HepG2 (cell line): Measurements from ENCODE around the gene WIPF2. TPM values are rescaled to one million over a fixed set of nuclear protein-coding genes. Genes with fewer than 3 reads are reported as not detected.

Experiments
- ARHGAP35 ChIP-seq: sonication (generic); formaldehyde crosslinking; IDR thresholded peaks from 2 replicates; pipeline ENCODE4 v1.9.0; 2022; ENCODE audit warnings: mild to moderate bottlenecking, inconsistent platforms, moderate library complexity, missing genetic modification reagents, borderline replicate concordance
- HDAC6 ChIP-seq: fragments of 200-600 bp; sonication (generic); IDR thresholded peaks from 2 replicates; pipeline ENCODE4 v1.7.0; 2017; ENCODE audit warnings: mild to moderate bottlenecking, antibody characterized with exemption, low read length, low read depth
- HNF4A ChIP-seq: sonication (generic); formaldehyde crosslinking; IDR thresholded peaks from 2 replicates; pipeline ENCODE4 v1.4.0; 2020; ENCODE audit warnings: missing genetic modification reagents
- IRF1 ChIP-seq: sonication (generic); formaldehyde crosslinking; IDR thresholded peaks from 2 replicates; pipeline ENCODE4 v1.4.0; 2020; ENCODE audit warnings: low read depth, mild to moderate bottlenecking, missing genetic modification reagents
- IRF2 ChIP-seq: IDR thresholded peaks from 2 replicates; pipeline ENCODE4 v1.6.1; 2018; ENCODE audit warnings: missing genetic modification reagents, missing compliant biosample characterization
- KLF11 ChIP-seq: IDR thresholded peaks from 2 replicates; pipeline ENCODE4 v1.6.1; 2016; ENCODE audit warnings: missing compliant biosample characterization
- MLX ChIP-seq: IDR thresholded peaks from 2 replicates; pipeline ENCODE4 v1.6.1; 2016
- MXD3 ChIP-seq: IDR thresholded peaks from 2 replicates; pipeline ENCODE4 v1.6.1; 2016; ENCODE audit warnings: mild to moderate bottlenecking, missing biosample characterization, missing genetic modification reagents
- PHF21A ChIP-seq: sonication (generic); formaldehyde crosslinking; IDR thresholded peaks from 2 replicates; pipeline ENCODE4 v1.5.0; 2020; ENCODE audit warnings: mild to moderate bottlenecking, missing genetic modification reagents
- PTBP1 ChIP-seq: fragments of 200-400 bp; formaldehyde crosslinking; IDR thresholded peaks from 2 replicates; pipeline ENCODE4 v1.6.1; 2018; ENCODE audit warnings: low read length, low read depth; ENCODE audit not compliant: poor library complexity, severe bottlenecking
- RBM22 ChIP-seq: fragments of 200-400 bp; formaldehyde crosslinking; optimal IDR thresholded peaks from 2 replicates; pipeline ENCODE3; 2017; ENCODE audit warnings: mild to moderate bottlenecking, low read length, moderate library complexity
- SAFB2 ChIP-seq: sonication (generic); formaldehyde crosslinking; IDR thresholded peaks from 2 replicates; pipeline ENCODE4 v1.5.1; 2020; ENCODE audit warnings: missing genetic modification reagents, low read depth, mild to moderate bottlenecking, borderline replicate concordance
- SMAD3 ChIP-seq: sonication (generic); formaldehyde crosslinking; IDR thresholded peaks from 2 replicates; pipeline ENCODE4 v1.4.0; 2020; ENCODE audit warnings: missing genetic modification reagents
- SMC3 ChIP-seq: IDR thresholded peaks from 2 replicates; pipeline ENCODE4 v1.6.1; 2011; ENCODE audit warnings: low read length, improper control_type of control experiment
- SYNCRIP ChIP-seq: fragments of 200-400 bp; formaldehyde crosslinking; IDR thresholded peaks from 2 replicates; pipeline ENCODE4 v1.6.1; 2018; ENCODE audit warnings: mild to moderate bottlenecking, low read depth, low read length; ENCODE audit not compliant: insufficient read depth
- TARDBP ChIP-seq: sonication (generic); formaldehyde crosslinking; IDR thresholded peaks from 2 replicates; pipeline ENCODE4 v1.8.0; 2022; ENCODE audit warnings: mild to moderate bottlenecking, missing genetic modification reagents
- U2AF1 ChIP-seq: fragments of 200-400 bp; formaldehyde crosslinking; optimal IDR thresholded peaks from 2 replicates; pipeline ENCODE3; 2017; ENCODE audit warnings: mild to moderate bottlenecking, low read depth, low read length
- ZBTB43 ChIP-seq: sonication (generic); formaldehyde crosslinking; conservative IDR thresholded peaks from 2 replicates; pipeline ENCODE4 v1.4.0; 2020; ENCODE audit warnings: missing genetic modification reagents
- ZFP62 ChIP-seq: sonication (generic); formaldehyde crosslinking; IDR thresholded peaks from 2 replicates; pipeline ENCODE4 v1.4.0; 2020; ENCODE audit warnings: missing genetic modification reagents
- ZNF317 ChIP-seq: sonication (generic); formaldehyde crosslinking; IDR thresholded peaks from 2 replicates; pipeline ENCODE4 v1.5.0; 2020; ENCODE audit warnings: mild to moderate bottlenecking, missing genetic modification reagents
- ZNF367 ChIP-seq: sonication (generic); formaldehyde crosslinking; IDR thresholded peaks from 2 replicates; pipeline ENCODE4 v1.4.0; 2020; ENCODE audit warnings: missing genetic modification reagents, borderline replicate concordance
- ZNF547 ChIP-seq: sonication (generic); formaldehyde crosslinking; IDR thresholded peaks from 2 replicates; pipeline ENCODE4 v1.5.1; 2020; ENCODE audit warnings: mild to moderate bottlenecking, missing genetic modification reagents
- ZNF598 ChIP-seq: sonication (generic); formaldehyde crosslinking; IDR thresholded peaks from 2 replicates; pipeline ENCODE4 v1.5.1; 2020; ENCODE audit warnings: mild to moderate bottlenecking, missing genetic modification reagents, borderline replicate concordance
- ZNF678 ChIP-seq: sonication (generic); formaldehyde crosslinking; IDR thresholded peaks from 2 replicates; pipeline ENCODE4 v1.4.0; 2020; ENCODE audit warnings: mild to moderate bottlenecking, missing genetic modification reagents
- polyA plus RNA-seq, 8 experiments: library from polyadenylated mRNA; depleted of rRNA in 3 of 8; stranded (reverse) in 7 of 8; unstranded in 1 of 8; fragments of >200 nt; fragmentation: Illumina TruSeq in 4 of 8; extraction: Trizol in 4 of 8; gene quantifications; 2 replicates each; pipeline versions ENCODE4 v1.2.1 to v1.2.3, GENCODE V29; 2011 to 2016; ENCODE audit warnings: low read depth in 4 of 8, missing spikeins in 1 of 8, mixed read lengths in 1 of 8; ENCODE audit not compliant: insufficient read depth in 1 of 8
- total RNA-seq, 5 experiments: library from RNA; depleted of rRNA; stranded (reverse); fragments of >200 nt; fragmentation: Illumina TruSeq; extraction: Trizol; gene quantifications; 2 replicates each; pipeline ENCODE4 v1.2.3, GENCODE V29; 2016; ENCODE audit warnings: low read depth in 1 of 5
- TF ChIP-seq, protein P1 (sequence below): sonication (generic); formaldehyde crosslinking; IDR thresholded peaks from 2 replicates; pipeline ENCODE4 v1.9.0; 2021; ENCODE audit warnings: missing genetic modification reagents, mild to moderate bottlenecking, borderline replicate concordance
- TF ChIP-seq, protein P2 (sequence below): sonication (generic); formaldehyde crosslinking; IDR thresholded peaks from 2 replicates; pipeline ENCODE4 v1.5.1; 2020; ENCODE audit warnings: missing genetic modification reagents, mild to moderate bottlenecking, borderline replicate concordance

Gene WIPF2
- total and polyA plus RNA-seq, 2 of the 13 experiments (the other 11 are each of a cell fraction or from before 2014, with no cell fraction given) = 7.2 to 10.8 TPM

GRCh38 chr17:40326014-40326831 is 107.1 kb downstream of the WIPF2 start (continued):
- TF ChIP-seq KLF11 (CRISPR knock-in tag) (no peak), SYNCRIP (no peak), IRF2 (CRISPR knock-in tag) (peak; percentile 10; the same call in 1 of the 2 replicates), U2AF1 (no peak), SAFB2 (CRISPR knock-in tag) (no peak), ZNF598 (CRISPR knock-in tag) (no peak), TARDBP (CRISPR knock-in tag) (peak; percentile 26; the same call in 1 of the 2 replicates), ZNF678 (CRISPR knock-in tag) (no peak), ZNF317 (CRISPR knock-in tag) (no peak), IRF1 (CRISPR knock-in tag) (no peak), ARHGAP35 (CRISPR knock-in tag) (no peak), ZNF367 (CRISPR knock-in tag) (no peak), ZBTB43 (CRISPR knock-in tag) (no peak), SMC3 (0 out of 2 replicates have a peak, but pooled peaks have one; percentile 6), ZNF547 (CRISPR knock-in tag) (no peak), MLX (no peak), PTBP1 (no peak), RBM22 (no peak), PHF21A (0 out of 2 replicates have a peak, but pooled peaks have one; percentile 20), ZFP62 (no peak), MXD3 (CRISPR knock-in tag) (no peak), SMAD3 (CRISPR knock-in tag) (no peak), HNF4A (CRISPR knock-in tag) (peak; percentile 63; the same call in 1 of the 2 replicates), HDAC6 (no peak)
- TF ChIP-seq, protein P1, sequence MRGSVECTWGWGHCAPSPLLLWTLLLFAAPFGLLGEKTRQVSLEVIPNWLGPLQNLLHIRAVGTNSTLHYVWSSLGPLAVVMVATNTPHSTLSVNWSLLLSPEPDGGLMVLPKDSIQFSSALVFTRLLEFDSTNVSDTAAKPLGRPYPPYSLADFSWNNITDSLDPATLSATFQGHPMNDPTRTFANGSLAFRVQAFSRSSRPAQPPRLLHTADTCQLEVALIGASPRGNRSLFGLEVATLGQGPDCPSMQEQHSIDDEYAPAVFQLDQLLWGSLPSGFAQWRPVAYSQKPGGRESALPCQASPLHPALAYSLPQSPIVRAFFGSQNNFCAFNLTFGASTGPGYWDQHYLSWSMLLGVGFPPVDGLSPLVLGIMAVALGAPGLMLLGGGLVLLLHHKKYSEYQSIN (CRISPR knock-in tag) = no peak
- TF ChIP-seq, protein P2, sequence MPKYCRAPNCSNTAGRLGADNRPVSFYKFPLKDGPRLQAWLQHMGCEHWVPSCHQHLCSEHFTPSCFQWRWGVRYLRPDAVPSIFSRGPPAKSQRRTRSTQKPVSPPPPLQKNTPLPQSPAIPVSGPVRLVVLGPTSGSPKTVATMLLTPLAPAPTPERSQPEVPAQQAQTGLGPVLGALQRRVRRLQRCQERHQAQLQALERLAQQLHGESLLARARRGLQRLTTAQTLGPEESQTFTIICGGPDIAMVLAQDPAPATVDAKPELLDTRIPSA = no peak
